ENCODE measurements around the gene UBTFL1.
"Not testable (repeated sequence)": the region's sequence is repeated elsewhere in the genome, so short reads cannot be mapped to it uniquely, and the experiment has no call there.

Gene UBTFL1

GRCh38 chr11:90085650-90086049, at the start of gene UBTFL1:
UBTFL1 (plus strand) TSS chr11:90085950; CDS start chr11:90085950, 0 bp downstream.
- DNase-seq (ENCODE audit: low read depth), result not testable (repeated sequence)

DNA sequence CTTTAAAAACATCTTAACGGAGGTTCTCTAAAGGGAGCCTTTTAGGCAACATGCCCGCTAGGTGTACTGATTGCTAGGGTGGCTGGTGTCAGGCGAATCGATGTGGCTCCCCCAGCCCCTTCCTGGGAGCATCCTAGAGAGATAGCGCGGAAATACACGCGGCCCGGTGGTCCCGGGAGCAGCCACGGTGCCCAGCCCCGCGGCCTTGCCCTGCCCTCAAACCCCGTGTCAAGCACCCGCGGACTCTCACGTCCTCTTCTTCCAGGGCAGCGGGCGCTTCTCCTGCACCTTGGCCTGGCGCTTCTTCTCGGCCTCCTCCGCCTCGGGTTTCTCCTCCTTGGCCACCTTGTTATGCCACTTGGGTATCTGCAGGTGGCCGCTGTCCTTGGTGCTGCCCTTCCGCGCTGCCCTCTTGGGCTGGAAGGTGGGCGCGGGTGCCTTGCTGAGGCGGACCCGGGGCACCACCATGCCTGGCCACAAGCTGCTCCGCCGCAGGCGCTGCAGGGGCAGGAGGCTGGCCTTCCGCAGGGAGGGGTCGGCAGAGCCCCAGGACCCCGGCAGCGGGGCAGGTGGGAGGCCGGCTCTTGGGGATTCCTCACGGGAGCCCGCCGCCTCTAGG, 34.0 kb upstream of the UBTFL1 start:
- DNase-seq (ENCODE audit: low read depth), result not testable (repeated sequence)

- not testable (repeated sequence) for DNase-seq (ENCODE audit: low read depth)
These were observed 33.4 kb upstream of the UBTFL1 start for GRCh38 chr11:90052311-90052710.

DNA sequence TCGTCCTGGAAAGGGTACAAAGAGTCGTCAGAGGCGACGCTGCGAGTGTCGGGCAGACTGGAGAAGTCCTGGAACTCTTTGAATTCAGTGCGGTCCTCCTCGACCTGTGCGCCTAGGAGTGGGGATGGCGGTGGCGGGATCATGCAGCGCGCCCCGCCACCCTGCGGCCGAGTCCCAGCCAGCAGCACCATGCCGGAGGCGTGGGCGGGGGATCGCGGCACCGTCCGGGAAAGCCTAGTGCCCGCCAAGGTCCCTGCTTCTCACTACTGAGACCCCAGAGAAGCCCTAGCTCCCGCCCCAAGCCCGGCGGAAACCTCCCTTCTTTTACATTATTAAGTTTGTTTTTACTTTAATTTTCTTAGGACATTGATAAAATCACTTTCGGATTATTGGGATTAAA, 32.2 kb upstream of the UBTFL1 start:
- DNase-seq (ENCODE audit: low read depth), result not testable (repeated sequence)

DNA sequence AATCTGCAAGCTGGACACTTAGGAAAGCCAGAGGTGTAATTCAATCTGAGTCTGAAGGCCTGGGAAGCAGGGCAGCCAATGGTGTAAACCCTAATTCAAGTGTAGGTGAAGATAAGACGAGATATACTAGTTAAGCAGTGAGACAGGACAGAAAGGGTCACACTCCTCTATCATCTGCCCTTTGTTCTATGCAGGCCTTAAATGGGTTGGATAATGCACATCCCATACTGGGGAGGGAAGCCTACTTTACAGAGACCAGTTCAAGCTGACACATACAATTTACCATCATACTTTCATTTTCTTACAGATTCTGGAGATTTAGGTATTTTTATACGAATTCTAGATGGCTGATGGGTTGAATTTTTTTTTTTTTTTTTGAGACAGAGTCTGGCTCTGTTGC, 3.0 kb downstream of the UBTFL1 start:
- DNase-seq (ENCODE audit: low read depth), result not testable (repeated sequence)

- DNase-seq (ENCODE audit: low read depth), result not testable (repeated sequence)
These were observed 9.6 kb downstream of the UBTFL1 start for GRCh38 chr11:90095230-90095924.

DNA sequence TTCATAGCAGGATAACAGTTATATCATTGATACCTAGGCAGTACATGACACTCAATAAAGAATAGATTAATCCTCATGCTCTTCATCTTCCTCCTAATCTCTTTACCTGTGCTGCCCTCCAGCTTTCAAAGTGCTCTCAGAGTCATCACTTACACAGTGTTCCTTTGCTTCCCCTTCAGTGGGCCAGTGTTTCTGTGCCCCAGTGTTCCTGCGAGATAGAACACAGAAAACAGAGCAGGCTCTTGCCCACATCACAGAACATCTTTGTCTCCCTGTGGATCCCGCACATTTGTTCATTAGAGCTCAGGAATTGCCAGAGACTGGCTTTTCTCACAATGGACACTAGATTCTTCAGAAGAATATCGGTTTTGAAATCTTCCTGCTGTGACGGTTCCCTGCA, 12.5 kb downstream of the UBTFL1 start:
- not testable (repeated sequence) for DNase-seq (ENCODE audit: low read depth)

GRCh38 chr11:90100431-90100830, 14.7 kb downstream of the UBTFL1 start:
- no peak for DNase-seq (ENCODE audit: low read depth)

DNA sequence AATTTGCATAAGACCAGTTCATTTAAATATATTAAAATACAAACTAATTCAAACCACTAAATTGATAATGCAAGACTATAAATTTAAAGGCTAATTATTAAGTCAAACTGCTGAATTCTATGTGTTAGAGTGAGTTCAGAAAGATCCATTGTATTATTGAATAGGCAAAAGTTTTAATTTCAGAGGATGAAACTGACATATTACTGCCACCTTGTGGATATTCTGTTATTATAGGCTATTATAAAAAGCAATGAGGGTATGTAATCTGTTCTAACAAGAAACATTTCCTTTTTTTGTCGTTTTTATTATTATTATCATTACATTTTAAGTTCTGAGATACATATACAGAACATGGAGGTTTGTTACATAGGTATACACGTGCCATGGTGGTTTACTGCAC, 27.8 kb downstream of the UBTFL1 start:
- no peak for DNase-seq (ENCODE audit: low read depth)

DNA sequence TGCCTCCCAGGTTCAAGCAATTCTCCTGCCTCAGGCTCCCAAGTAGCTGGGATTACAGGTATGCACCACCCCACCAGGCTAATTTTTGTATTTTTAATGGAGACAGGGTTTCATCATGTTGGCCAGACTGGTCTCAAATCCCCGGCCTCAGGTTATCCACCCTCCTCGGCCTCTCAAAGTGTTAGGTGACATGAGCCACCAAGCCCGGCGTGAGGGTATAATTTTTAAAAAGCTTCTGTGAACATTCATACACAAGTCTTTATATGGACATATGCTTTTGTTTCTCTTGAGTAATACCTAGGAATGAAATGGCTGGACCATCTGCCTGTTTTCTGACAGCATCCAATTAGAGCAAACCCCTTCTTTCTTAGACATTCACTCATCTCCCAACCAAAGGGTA, 34.4 kb downstream of the UBTFL1 start:
- no peak for DNase-seq (ENCODE audit: low read depth)

DNA sequence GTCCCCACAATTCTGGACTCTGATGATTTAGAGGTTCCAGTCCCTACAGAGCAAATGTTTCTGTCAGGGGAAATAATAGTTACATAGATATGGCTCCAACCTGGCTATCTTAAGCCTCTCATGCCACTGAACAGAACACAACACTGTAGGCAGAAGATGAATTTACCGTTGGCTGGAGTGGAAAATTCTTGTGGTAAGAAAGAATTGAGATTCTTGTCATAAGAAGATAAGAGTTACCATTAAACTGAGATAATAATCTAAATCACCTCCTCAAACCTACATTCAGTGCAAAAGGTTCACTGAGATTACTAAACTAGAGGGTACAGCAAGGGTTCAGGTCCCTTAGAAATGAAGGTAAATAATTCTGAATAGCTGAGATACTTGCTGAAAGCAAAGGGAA, 38.6 kb downstream of the UBTFL1 start:
- DNase-seq (ENCODE audit: low read depth), result peak; percentile 36

DNA sequence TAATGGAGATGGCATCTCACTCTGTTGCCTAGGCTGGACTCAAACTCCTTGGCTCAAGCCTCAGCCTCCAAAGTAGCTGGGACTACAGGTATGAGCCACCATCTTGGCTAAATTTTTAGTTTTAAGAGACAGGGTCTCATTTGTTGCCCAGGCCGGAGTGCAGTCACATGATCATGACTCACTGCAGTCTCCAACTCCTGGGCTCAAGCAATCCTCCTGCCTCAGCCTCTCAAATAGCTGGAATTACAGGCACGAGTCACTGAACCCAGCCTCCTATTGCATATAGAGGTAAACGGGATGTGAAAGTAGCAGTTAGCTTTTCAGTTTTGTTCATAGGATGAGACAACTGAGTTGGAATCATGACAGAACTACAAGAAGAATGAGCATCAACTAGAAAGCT, 39.2 kb downstream of the UBTFL1 start:
- no peak for DNase-seq (ENCODE audit: low read depth)

- no peak for DNase-seq (ENCODE audit: low read depth)
These were observed 48.1 kb downstream of the UBTFL1 start for GRCh38 chr11:90133560-90134477.

DNA sequence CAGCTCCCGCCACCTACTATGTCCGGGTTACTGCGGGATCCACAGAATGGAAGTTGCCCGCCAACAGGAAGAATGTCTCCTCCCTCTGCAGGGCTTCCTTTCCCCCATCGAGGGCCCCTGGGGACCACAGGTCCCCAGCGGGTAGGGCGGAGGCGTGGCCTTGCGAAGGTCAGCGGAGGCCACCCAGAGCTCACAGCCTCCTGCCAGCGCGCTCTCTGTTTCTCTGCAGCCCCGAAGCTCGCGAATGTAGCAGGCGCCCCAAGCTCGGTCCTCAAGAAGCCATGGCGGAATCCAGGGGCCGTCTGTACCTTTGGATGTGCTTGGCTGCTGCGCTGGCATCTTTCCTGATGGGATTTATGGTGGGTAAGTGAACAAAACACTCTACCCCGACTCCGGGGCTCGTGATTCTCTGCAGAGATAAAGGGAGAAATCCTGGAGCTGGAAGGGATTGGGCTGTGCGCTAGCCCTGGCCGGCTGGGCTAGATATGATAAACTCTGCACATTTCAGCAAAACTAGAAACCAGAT, 48.8 kb downstream of the UBTFL1 start, which contains the start of gene NAALAD2:
Gene NAALAD2, plus strand, starts transcription at position 186 of the 526 bp plus-strand sequence. Its CDS starts 96 bp downstream, at position 282.
- DNase-seq (ENCODE audit: low read depth), result peak; percentile 46

- peak; percentile 7 for DNase-seq (ENCODE audit: low read depth)
These were observed 49.3 kb downstream of the UBTFL1 start for GRCh38 chr11:90135016-90135415.

Data from iris pigment epithelial cell (primary cell).